Gastrocnemius medialis (tissue), 4 donors: ENCODE results near the gene TGFBR2. TPM values are rescaled to one million over a fixed set of nuclear protein-coding genes. Genes with fewer than 3 reads are reported as not detected.
A peak's percentile ranks its signal among the peaks of the same experiment; 100 is the strongest.

Experiments
- ATAC-seq, 2 donors: fragments of 150-250 bp; one replicate each; pipeline ENCODE4 v1.9.1; 2016
- DNase-seq, 2 donors: peaks; one replicate each; pipeline ENCODE4 v3.0.0-alpha.2; 2019
- H3K27ac ChIP-seq, 4 donors: fragments of 200-600 bp; sonication (generic); 1 replicate in 1 of 4; 2 replicates in 3 of 4; pipeline ENCODE4 v1.5.1; 2016 to 2018; ENCODE audit warnings: mild to moderate bottlenecking in 2 of 4, moderate library complexity in 1 of 4
- H3K27me3 ChIP-seq, 3 donors: fragments of 200-600 bp; sonication (generic) in 2 of 3; 1 replicate in 1 of 3; 2 replicates in 2 of 3; pipeline versions ENCODE4 v1.5.1 to v1.6.0; 2016 to 2019; ENCODE audit warnings: mild to moderate bottlenecking in 1 of 3, moderate library complexity in 1 of 3
- H3K36me3 ChIP-seq, 2 donors: fragments of 200-600 bp; sonication (generic) in 1 of 2; one replicate each; pipeline ENCODE4 v1.5.1; 2017 to 2018
- H3K4me1 ChIP-seq, 2 donors: fragments of 200-600 bp; sonication (generic) in 1 of 2; one replicate each; pipeline ENCODE4 v1.5.1; 2016 to 2017; ENCODE audit warnings: mild to moderate bottlenecking in 2 of 2
- H3K4me3 ChIP-seq, 4 donors: fragments of 200-600 bp; sonication (generic) in 3 of 4; 1 replicate in 1 of 4; 2 replicates in 3 of 4; pipeline ENCODE4 v1.5.1; 2016 to 2019; ENCODE audit warnings: mild to moderate bottlenecking in 2 of 4
- H3K9me3 ChIP-seq, 3 donors: fragments of 200-600 bp; sonication (generic) in 2 of 3; 1 replicate in 1 of 3; 2 replicates in 2 of 3; pipeline ENCODE4 v1.5.1; 2016 to 2019
- CTCF ChIP-seq, 5 experiments: fragments of 450-650 bp in 3 of 5; fragments of 200-600 bp in 2 of 5; sonication (generic) in 2 of 5; IDR thresholded peaks in 4 of 5; conservative IDR thresholded peaks in 1 of 5; 1 replicate in 4 of 5; 2 replicates in 1 of 5; pipeline ENCODE4 v1.5.1; 2016 to 2019; ENCODE audit warnings: antibody characterized with exemption in 5 of 5, mild to moderate bottlenecking in 3 of 5, moderate library complexity in 3 of 5
- POLR2A ChIP-seq, 2 donors: fragments of 450-650 bp; IDR thresholded peaks; one replicate each; pipeline ENCODE4 v1.6.1; 2017; ENCODE audit warnings: antibody characterized with exemption in 2 of 2, mild to moderate bottlenecking in 2 of 2, moderate library complexity in 2 of 2
- in situ Hi-C, 4 donors: fragments of 200-750 bp; cut with MboI; loops; one replicate each; pipeline versions ENCODE4 v1.15.0 to v1.8.0; 2017; ENCODE audit warnings: low sequenced_read_pairs in 4 of 4
- intact Hi-C: fragments of 100-400 bp; cut with DNase I; formaldehyde crosslinking; loops from one replicate; pipeline ENCODE4 v1.15.1; 2023; ENCODE audit warnings: low total_unique reads
- total RNA-seq, 4 donors: library from RNA; depleted of rRNA; stranded (reverse); fragments of >200 nt; gene quantifications; one replicate each; pipeline versions ENCODE4 v1.1.0 to v1.2.3, GENCODE V29; 2016

Gene TGFBR2
- total RNA-seq, 4 donors from 2014 or later, result 38.3 to 53.8 (median 47.2) TPM

GRCh38 chr3:30662836-30663235 is 56.4 kb downstream of the TGFBR2 start:
- peak overlapping the region in 1 of 4 donors; percentile 12 for H3K27ac ChIP-seq
- in situ Hi-C loops, result no loop called here
- peaks cover 0 to 5% of the 10 kb centered on the region in 2 donors for H3K36me3 ChIP-seq
- peaks cover 25 to 53% of the 10 kb centered on the region in 2 donors for H3K4me1 ChIP-seq
- H3K27me3 ChIP-seq, result no peaks in the 10 kb centered on the region
- no peak overlapping the region for H3K4me3 ChIP-seq
- no peak for DNase-seq
- no peak for ATAC-seq
- no peak for TF ChIP-seq POLR2A (IDR thresholded peaks at IDR 0.05)
- TF ChIP-seq CTCF (IDR thresholded peaks at IDR 0.05 in 4 of 5, conservative IDR thresholded peaks at IDR 0.05 in 1 of 5), result no peak
- no peaks in the 10 kb centered on the region for H3K9me3 ChIP-seq
- intact Hi-C loops, result no loop called here

DNA sequence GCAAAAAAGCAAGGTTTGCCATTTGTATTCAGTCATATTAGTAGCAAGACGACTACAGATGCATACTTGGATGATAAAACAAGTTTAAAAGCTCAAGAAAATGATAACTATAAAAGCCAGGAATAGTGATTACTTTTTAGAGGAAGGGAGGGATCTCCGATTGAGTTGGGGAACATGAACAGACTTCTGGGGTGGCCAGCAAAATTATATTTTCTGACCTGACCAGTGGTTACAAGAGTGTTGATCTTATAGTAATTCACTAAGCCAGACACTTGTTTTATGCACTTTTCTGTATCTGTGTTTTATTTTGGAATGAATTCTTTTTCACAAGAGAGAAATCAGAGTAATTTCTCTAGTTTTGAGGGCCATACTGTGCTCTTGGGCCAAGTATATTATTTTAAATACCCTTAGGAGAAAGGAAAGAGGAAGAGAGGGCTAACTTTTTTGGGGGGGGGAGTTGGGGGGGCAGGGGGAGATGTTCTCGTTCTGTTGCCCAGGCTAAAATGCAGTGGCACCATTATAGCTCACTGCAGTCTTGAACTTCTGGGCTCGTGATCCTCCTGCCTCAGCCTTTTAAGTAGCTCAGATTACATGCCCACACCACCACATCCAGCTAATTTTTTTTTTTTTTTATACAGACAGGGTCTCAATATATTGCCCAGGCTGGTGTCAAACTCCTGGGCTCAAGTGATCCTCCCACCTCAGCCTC is 57.3 kb downstream of the TGFBR2 start:
- peaks cover 0 to 5% of the 10 kb centered on the region in 2 donors for H3K36me3 ChIP-seq
- TF ChIP-seq CTCF (IDR thresholded peaks at IDR 0.05 in 4 of 5, conservative IDR thresholded peaks at IDR 0.05 in 1 of 5) (no peak), POLR2A (IDR thresholded peaks at IDR 0.05) (no peak)
- H3K27me3 ChIP-seq, result no peaks in the 10 kb centered on the region
- H3K4me1 ChIP-seq, result peaks cover 16 to 45% of the 10 kb centered on the region in 2 donors
- no peak for ATAC-seq
- H3K27ac ChIP-seq, result no peak overlapping the region
- DNase-seq, result no peak
- in situ Hi-C loops (no loop called here), intact Hi-C loops (no loop called here)
- H3K9me3 ChIP-seq, result no peaks in the 10 kb centered on the region
- no peak overlapping the region for H3K4me3 ChIP-seq

DNA sequence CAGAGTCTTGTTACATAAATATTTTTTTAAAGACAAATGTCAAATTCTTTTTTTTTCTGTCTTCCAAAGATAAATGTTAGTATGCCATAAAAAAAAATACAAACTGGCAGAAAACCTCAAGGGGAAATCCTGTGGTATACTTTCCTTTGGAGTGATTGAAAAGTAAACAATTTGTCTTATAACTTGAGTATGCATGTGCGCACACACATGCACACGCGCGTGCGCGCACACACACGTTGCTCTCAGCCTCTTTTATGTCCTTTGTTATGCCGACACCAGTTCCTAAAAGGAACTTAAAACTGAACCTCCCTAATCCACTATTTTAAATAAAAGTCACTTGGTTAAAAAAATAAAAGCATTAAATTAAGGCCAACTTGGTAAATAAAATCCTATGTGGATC is 58.1 kb downstream of the TGFBR2 start:
- no peak for TF ChIP-seq POLR2A (IDR thresholded peaks at IDR 0.05)
- TF ChIP-seq CTCF (IDR thresholded peaks at IDR 0.05 in 4 of 5, conservative IDR thresholded peaks at IDR 0.05 in 1 of 5), result no peak
- no peaks in the 10 kb centered on the region for H3K9me3 ChIP-seq
- peaks cover 9 to 37% of the 10 kb centered on the region in 2 donors for H3K4me1 ChIP-seq
- no peak for DNase-seq
- ATAC-seq, result no peak
- peak overlapping the region in 1 of 4 donors; percentile 4 for H3K27ac ChIP-seq
- no peaks in the 10 kb centered on the region for H3K27me3 ChIP-seq
- in situ Hi-C loops (no loop called here), intact Hi-C loops (no loop called here)
- no peak overlapping the region for H3K4me3 ChIP-seq
- peaks cover 0 to 5% of the 10 kb centered on the region in 2 donors for H3K36me3 ChIP-seq

GRCh38 chr3:30664884-30665283 is 58.5 kb downstream of the TGFBR2 start:
- Histone ChIP-seq H3K36me3 (peaks cover 0 to 5% of the 10 kb centered on the region in 2 donors), H3K27me3 (no peaks in the 10 kb centered on the region), H3K4me3 (no peak overlapping the region), H3K9me3 (no peaks in the 10 kb centered on the region), H3K27ac (peak overlapping the region in 1 of 4 donors; percentile 4), H3K4me1 (peaks cover 8 to 33% of the 10 kb centered on the region in 2 donors)
- no peak for DNase-seq
- TF ChIP-seq CTCF (IDR thresholded peaks at IDR 0.05 in 4 of 5, conservative IDR thresholded peaks at IDR 0.05 in 1 of 5) (no peak), POLR2A (IDR thresholded peaks at IDR 0.05) (no peak)
- intact Hi-C loops, result no loop called here
- in situ Hi-C loops, result no loop called here
- ATAC-seq, result peak in 1 of 2 donors; percentile 36
